ENCODE data around the gene ZFAND3. TPM values are rescaled to one million over a fixed set of nuclear protein-coding genes. Genes with fewer than 3 reads are reported as not detected.

Gene ZFAND3
- total RNA-seq, 1 experiment from 2014 or later, result 107 TPM

DNA sequence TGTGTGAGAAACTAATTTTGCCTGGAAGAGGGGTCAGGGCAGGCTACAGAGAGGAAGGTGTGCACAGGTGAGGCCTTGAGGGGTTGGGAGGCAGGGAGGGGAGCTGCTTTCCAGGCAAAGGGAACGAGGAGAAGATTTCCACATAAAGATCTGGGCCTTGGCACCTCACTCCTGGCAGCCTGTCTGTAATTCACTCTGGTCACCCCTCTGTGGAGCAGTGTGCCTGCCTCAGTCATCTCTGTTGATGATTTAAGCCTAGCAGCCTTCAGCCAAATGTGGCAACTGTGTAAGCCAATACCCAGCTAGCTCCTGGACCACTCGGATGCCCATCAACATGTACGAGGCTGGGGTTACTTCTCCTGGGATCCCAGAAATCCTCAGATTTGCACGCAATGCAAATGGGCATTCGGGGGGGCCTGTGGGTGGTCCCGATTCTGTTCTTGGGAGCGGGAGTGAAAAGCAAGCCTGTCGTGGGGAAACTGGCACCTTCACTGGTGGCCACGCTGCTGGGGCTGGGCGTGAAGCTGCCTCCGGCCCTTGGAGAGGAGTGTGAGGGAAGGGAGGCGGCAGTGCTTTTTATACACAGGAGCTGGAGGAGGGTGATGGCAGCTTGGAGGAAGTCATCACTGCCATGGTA is 360.4 kb downstream of the ZFAND3 start:
- POLR2A ChIA-PET, result no interaction called here
- intact Hi-C loops (cut with micrococcal nuclease; ENCODE audit: unreplicated experiment), result loop anchor here (10.0 kb wide), 1 partner anchor 315 kb away; no protein-coding TSS in a partner anchor
- H3K4me3 Mint-ChIP-seq (ENCODE audit: unreplicated experiment), result no peak overlapping the region

DNA sequence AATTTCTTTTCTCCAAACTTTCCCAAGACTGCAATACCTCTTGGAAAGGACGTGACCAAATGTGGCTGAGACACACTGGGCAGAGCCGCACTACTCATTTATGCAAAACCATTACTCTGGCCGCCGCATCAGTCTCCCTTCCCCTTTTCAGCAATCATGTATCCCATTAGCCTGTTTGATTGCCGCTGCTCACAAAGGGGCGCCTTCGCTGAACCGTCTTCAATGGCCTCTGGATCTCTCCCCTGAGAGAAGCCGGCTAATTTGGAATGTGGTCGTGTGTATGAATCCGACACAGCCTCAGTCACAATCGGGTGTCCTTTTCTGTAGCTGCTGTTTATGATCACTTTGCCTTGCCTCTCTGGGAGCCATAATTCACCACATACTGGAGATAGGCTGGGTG is 361.1 kb downstream of the ZFAND3 start:
- no peak overlapping the region for H3K4me3 ChIP-seq (ENCODE audit: low read depth, low read length)
- Mint-ChIP-seq H3K4me3 (ENCODE audit: unreplicated experiment) (no peak overlapping the region), H3K27me3 (ENCODE audit: insufficient read depth, unreplicated experiment) (no peaks in the 10 kb centered on the region), H3K36me3 (ENCODE audit: insufficient read depth, unreplicated experiment) (peaks cover 22% of the 10 kb centered on the region), H3K27ac (ENCODE audit: unreplicated experiment) (no peak overlapping the region), H3K9me3 (ENCODE audit: unreplicated experiment) (no peaks in the 10 kb centered on the region), H3K4me1 (ENCODE audit: low read depth, unreplicated experiment) (peaks cover 14% of the 10 kb centered on the region)
- intact Hi-C loops (cut with micrococcal nuclease; ENCODE audit: unreplicated experiment), result loop anchor here (10.0 kb wide), 1 partner anchor 314 kb away; no protein-coding TSS in a partner anchor
- no peaks in the 10 kb centered on the region for H3K27me3 ChIP-seq (replicated peaks; ENCODE audit: control insufficient read depth, insufficient read depth, low read length)
- BruUV-seq (replicated peaks), result no TSS peak
- TF ChIP-seq, protein P1, sequence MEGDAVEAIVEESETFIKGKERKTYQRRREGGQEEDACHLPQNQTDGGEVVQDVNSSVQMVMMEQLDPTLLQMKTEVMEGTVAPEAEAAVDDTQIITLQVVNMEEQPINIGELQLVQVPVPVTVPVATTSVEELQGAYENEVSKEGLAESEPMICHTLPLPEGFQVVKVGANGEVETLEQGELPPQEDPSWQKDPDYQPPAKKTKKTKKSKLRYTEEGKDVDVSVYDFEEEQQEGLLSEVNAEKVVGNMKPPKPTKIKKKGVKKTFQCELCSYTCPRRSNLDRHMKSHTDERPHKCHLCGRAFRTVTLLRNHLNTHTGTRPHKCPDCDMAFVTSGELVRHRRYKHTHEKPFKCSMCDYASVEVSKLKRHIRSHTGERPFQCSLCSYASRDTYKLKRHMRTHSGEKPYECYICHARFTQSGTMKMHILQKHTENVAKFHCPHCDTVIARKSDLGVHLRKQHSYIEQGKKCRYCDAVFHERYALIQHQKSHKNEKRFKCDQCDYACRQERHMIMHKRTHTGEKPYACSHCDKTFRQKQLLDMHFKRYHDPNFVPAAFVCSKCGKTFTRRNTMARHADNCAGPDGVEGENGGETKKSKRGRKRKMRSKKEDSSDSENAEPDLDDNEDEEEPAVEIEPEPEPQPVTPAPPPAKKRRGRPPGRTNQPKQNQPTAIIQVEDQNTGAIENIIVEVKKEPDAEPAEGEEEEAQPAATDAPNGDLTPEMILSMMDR (IDR thresholded peaks at IDR 0.05; ENCODE audit: insufficient read depth in 1 of 2, low read depth in 1 of 2, low read length in 1 of 2, severe bottlenecking in 1 of 2, unreplicated experiment in 1 of 2), result no peak
- H3K9me3 ChIP-seq, result no peaks in the 10 kb centered on the region
- ChIA-PET CTCF (no interaction called here), POLR2A (no interaction called here)
- DNase-seq, result no peak
- no peaks in the 10 kb centered on the region for H3K4me1 ChIP-seq
- H3K36me3 ChIP-seq (ENCODE audit: control insufficient read depth, insufficient read depth, low read length), result no peaks in the 10 kb centered on the region

More for the DNA sequence above, 360.4 kb downstream of the ZFAND3 start:
- no peaks in the 10 kb centered on the region for H3K27me3 Mint-ChIP-seq (ENCODE audit: insufficient read depth, unreplicated experiment)
- H3K36me3 Mint-ChIP-seq (ENCODE audit: insufficient read depth, unreplicated experiment), result peaks cover 25% of the 10 kb centered on the region
- H3K9me3 Mint-ChIP-seq (ENCODE audit: unreplicated experiment), result no peaks in the 10 kb centered on the region
- Histone ChIP-seq H3K4me3 (ENCODE audit: low read depth, low read length) (no peak overlapping the region), H3K36me3 (ENCODE audit: control insufficient read depth, insufficient read depth, low read length) (no peaks in the 10 kb centered on the region), H3K4me1 (no peaks in the 10 kb centered on the region), H3K27me3 (replicated peaks; ENCODE audit: control insufficient read depth, insufficient read depth, low read length) (no peaks in the 10 kb centered on the region), H3K9me3 (no peaks in the 10 kb centered on the region)
- CTCF ChIA-PET, result no interaction called here
- no peak overlapping the region for H3K27ac Mint-ChIP-seq (ENCODE audit: unreplicated experiment)
- TF ChIP-seq, protein P1 (IDR thresholded peaks at IDR 0.05; ENCODE audit: insufficient read depth in 1 of 2, low read depth in 1 of 2, low read length in 1 of 2, severe bottlenecking in 1 of 2, unreplicated experiment in 1 of 2), result no peak
- no peak for DNase-seq
- peaks cover 14% of the 10 kb centered on the region for H3K4me1 Mint-ChIP-seq (ENCODE audit: low read depth, unreplicated experiment)
- no TSS peak for BruUV-seq (replicated peaks)

DNA sequence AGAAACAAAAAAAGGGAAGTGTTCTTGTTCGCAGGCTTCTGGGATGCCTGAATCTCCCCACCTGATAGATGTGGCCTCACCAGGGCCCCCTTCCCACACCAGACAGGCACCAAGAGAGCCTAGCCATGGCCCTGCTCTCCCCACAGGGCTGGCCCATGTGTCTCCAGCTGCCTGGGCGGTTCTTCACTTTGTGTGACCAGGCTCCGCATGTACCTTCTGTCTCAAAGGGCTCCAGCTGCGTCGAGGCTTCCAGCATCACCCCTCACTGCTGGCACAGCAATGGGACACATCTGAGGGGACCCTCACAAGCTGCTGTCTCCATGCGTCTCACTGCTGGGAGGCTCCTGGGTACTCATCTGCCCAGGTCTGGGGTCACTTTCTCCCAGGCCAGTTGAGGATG is 362.9 kb downstream of the ZFAND3 start:
- H3K9me3 Mint-ChIP-seq (ENCODE audit: unreplicated experiment), result no peaks in the 10 kb centered on the region
- ChIA-PET CTCF (no interaction called here), POLR2A (no interaction called here)
- peaks cover 10% of the 10 kb centered on the region for H3K4me1 Mint-ChIP-seq (ENCODE audit: low read depth, unreplicated experiment)
- Histone ChIP-seq H3K4me3 (ENCODE audit: low read depth, low read length) (no peak overlapping the region), H3K9me3 (no peaks in the 10 kb centered on the region), H3K4me1 (no peaks in the 10 kb centered on the region), H3K27me3 (replicated peaks; ENCODE audit: control insufficient read depth, insufficient read depth, low read length) (no peaks in the 10 kb centered on the region), H3K36me3 (ENCODE audit: control insufficient read depth, insufficient read depth, low read length) (no peaks in the 10 kb centered on the region)
- DNase-seq, result no peak
- no peak overlapping the region for H3K4me3 Mint-ChIP-seq (ENCODE audit: unreplicated experiment)
- intact Hi-C loops (cut with micrococcal nuclease; ENCODE audit: unreplicated experiment), result loop anchor here (10.0 kb wide), 1 partner anchor 312 kb away; no protein-coding TSS in a partner anchor
- no TSS peak for BruUV-seq (replicated peaks)
- no peaks in the 10 kb centered on the region for H3K27me3 Mint-ChIP-seq (ENCODE audit: insufficient read depth, unreplicated experiment)
- TF ChIP-seq, protein P1 (IDR thresholded peaks at IDR 0.05; ENCODE audit: insufficient read depth in 1 of 2, low read depth in 1 of 2, low read length in 1 of 2, severe bottlenecking in 1 of 2, unreplicated experiment in 1 of 2), result no peak
- H3K36me3 Mint-ChIP-seq (ENCODE audit: insufficient read depth, unreplicated experiment), result peaks cover 14% of the 10 kb centered on the region
- H3K27ac Mint-ChIP-seq (ENCODE audit: unreplicated experiment), result no peak overlapping the region

All from Caco-2 (cell line).